Measurements from ENCODE around the gene RPS6KA1.

DNA sequence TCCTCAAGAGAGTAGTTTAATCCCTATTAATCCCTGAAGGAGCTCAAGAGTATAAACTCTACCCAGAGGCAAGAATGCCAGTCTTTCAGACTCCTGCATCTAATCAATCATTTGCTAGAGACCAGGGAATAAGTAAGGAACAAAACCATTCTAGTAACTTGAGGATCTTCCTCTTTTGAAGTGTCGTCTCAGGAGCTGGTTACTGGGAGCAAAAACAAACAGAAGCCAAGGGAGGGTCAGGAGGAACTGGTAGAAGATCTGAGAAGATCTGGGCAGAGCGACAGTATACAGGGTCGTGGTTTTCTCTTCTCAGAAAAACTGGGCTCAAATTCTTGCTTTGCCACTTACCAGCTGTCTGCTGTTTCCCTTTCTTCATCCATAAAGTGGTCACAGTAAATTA lies 69.3 kb downstream of the RPS6KA1 start:
- TF ChIP-seq, protein P1, sequence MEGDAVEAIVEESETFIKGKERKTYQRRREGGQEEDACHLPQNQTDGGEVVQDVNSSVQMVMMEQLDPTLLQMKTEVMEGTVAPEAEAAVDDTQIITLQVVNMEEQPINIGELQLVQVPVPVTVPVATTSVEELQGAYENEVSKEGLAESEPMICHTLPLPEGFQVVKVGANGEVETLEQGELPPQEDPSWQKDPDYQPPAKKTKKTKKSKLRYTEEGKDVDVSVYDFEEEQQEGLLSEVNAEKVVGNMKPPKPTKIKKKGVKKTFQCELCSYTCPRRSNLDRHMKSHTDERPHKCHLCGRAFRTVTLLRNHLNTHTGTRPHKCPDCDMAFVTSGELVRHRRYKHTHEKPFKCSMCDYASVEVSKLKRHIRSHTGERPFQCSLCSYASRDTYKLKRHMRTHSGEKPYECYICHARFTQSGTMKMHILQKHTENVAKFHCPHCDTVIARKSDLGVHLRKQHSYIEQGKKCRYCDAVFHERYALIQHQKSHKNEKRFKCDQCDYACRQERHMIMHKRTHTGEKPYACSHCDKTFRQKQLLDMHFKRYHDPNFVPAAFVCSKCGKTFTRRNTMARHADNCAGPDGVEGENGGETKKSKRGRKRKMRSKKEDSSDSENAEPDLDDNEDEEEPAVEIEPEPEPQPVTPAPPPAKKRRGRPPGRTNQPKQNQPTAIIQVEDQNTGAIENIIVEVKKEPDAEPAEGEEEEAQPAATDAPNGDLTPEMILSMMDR (IDR thresholded peaks at IDR 0.05; ENCODE audit: low read length): no peak
- TF ChIP-seq EZH2 (IDR thresholded peaks at IDR 0.05; ENCODE audit: borderline replicate concordance, low read length): no peak

Data from OCI-LY1 (cell line).